Rectal smooth muscle tissue (tissue), 1 donor: ENCODE measurements around the gene MGME1.

Experiments
- H3K27ac ChIP-seq: one replicate; pipeline ENCODE4 v1.7.0; 2013; ENCODE audit warnings: low read depth, low read length, inconsistent platforms
- H3K27me3 ChIP-seq: one replicate; pipeline ENCODE4 v1.7.0; 2013; ENCODE audit warnings: low read length; ENCODE audit not compliant: control insufficient read depth, insufficient read depth
- H3K36me3 ChIP-seq: one replicate; pipeline ENCODE4 v1.7.0; 2013; ENCODE audit warnings: low read length; ENCODE audit not compliant: control insufficient read depth, insufficient read depth
- H3K4me1 ChIP-seq: one replicate; pipeline ENCODE4 v1.7.0; 2013; ENCODE audit warnings: low read length; ENCODE audit not compliant: control insufficient read depth, insufficient read depth
- H3K4me3 ChIP-seq: one replicate; pipeline ENCODE4 v1.7.0; 2013; ENCODE audit warnings: low read length
- H3K9ac ChIP-seq: one replicate; pipeline ENCODE4 v1.7.0; 2013; ENCODE audit warnings: low read length

Gene MGME1

GRCh38 chr20:17968366-17969277 lies at the start of gene MGME1, which contains the start of gene SNX5:
MGME1 (plus strand) TSS chr20:17969018; CDS start chr20:17969860, 842 bp downstream.
SNX5 (minus strand) TSS chr20:17968794; CDS start chr20:17968425, 369 bp downstream.
- H3K4me1 ChIP-seq: peaks cover 26% of the 10 kb centered on the region

GRCh38 chr20:17919149-17919548 lies 49.7 kb upstream of the MGME1 start:
- H3K9ac ChIP-seq: no peak overlapping the region
- H3K27me3 ChIP-seq: no peaks in the 10 kb centered on the region
- no peaks in the 10 kb centered on the region for H3K36me3 ChIP-seq
- H3K4me3 ChIP-seq: no peak overlapping the region
- H3K27ac ChIP-seq: no peak overlapping the region
- H3K4me1 ChIP-seq: no peaks in the 10 kb centered on the region

More at GRCh38 chr20:17968366-17969277, at the start of gene MGME1, which contains the start of gene SNX5:
- no peaks in the 10 kb centered on the region for H3K36me3 ChIP-seq
- H3K27ac ChIP-seq: peak within 1 kb of the TSS; percentile 99
- peak within 1 kb of the TSS; percentile 89 for H3K9ac ChIP-seq
- H3K27me3 ChIP-seq: no peaks in the 10 kb centered on the region
- H3K4me3 ChIP-seq: peak within 1 kb of the TSS; percentile 99

- no peak overlapping the region for H3K4me3 ChIP-seq
- no peaks in the 10 kb centered on the region for H3K36me3 ChIP-seq
- no peaks in the 10 kb centered on the region for H3K27me3 ChIP-seq
- no peak overlapping the region for H3K27ac ChIP-seq
- no peaks in the 10 kb centered on the region for H3K4me1 ChIP-seq
- no peak overlapping the region for H3K9ac ChIP-seq
Measured at GRCh38 chr20:17921774-17922173, 47.0 kb upstream of the MGME1 start.

GRCh38 chr20:17925141-17925939 lies 43.5 kb upstream of the MGME1 start:
- Histone ChIP-seq H3K4me1 (no peaks in the 10 kb centered on the region), H3K36me3 (no peaks in the 10 kb centered on the region), H3K9ac (no peak overlapping the region), H3K27ac (no peak overlapping the region), H3K27me3 (no peaks in the 10 kb centered on the region), H3K4me3 (no peak overlapping the region)

GRCh38 chr20:17925940-17926300 lies 42.9 kb upstream of the MGME1 start:
- H3K9ac ChIP-seq: no peak overlapping the region
- H3K4me1 ChIP-seq: no peaks in the 10 kb centered on the region
- H3K27ac ChIP-seq: no peak overlapping the region
- no peak overlapping the region for H3K4me3 ChIP-seq
- H3K36me3 ChIP-seq: no peaks in the 10 kb centered on the region
- no peaks in the 10 kb centered on the region for H3K27me3 ChIP-seq

- Histone ChIP-seq H3K4me1 (no peaks in the 10 kb centered on the region), H3K27ac (no peak overlapping the region), H3K36me3 (no peaks in the 10 kb centered on the region)
Measured at GRCh38 chr20:17928211-17928611, 40.6 kb upstream of the MGME1 start.

GRCh38 chr20:17928633-17929311 lies 40.0 kb upstream of the MGME1 start:
- Histone ChIP-seq H3K27me3 (no peaks in the 10 kb centered on the region), H3K4me1 (no peaks in the 10 kb centered on the region), H3K36me3 (no peaks in the 10 kb centered on the region), H3K27ac (no peak overlapping the region), H3K9ac (no peak overlapping the region), H3K4me3 (no peak overlapping the region)

More at GRCh38 chr20:17928211-17928611, 40.6 kb upstream of the MGME1 start:
- H3K27me3 ChIP-seq: no peaks in the 10 kb centered on the region
- H3K9ac ChIP-seq: no peak overlapping the region
- H3K4me3 ChIP-seq: no peak overlapping the region

- Histone ChIP-seq H3K4me1 (peaks cover 8% of the 10 kb centered on the region), H3K4me3 (no peak overlapping the region), H3K9ac (no peak overlapping the region), H3K36me3 (no peaks in the 10 kb centered on the region), H3K27ac (no peak overlapping the region), H3K27me3 (no peaks in the 10 kb centered on the region)
Measured at GRCh38 chr20:17931513-17931912, 37.3 kb upstream of the MGME1 start.

- Histone ChIP-seq H3K4me1 (peaks cover 16% of the 10 kb centered on the region), H3K27me3 (no peaks in the 10 kb centered on the region), H3K4me3 (no peak overlapping the region), H3K27ac (no peak overlapping the region), H3K9ac (no peak overlapping the region), H3K36me3 (no peaks in the 10 kb centered on the region)
Measured at GRCh38 chr20:17932396-17932795, 36.4 kb upstream of the MGME1 start.

- no peak overlapping the region for H3K4me3 ChIP-seq
Measured at GRCh38 chr20:17933121-17933520, 35.7 kb upstream of the MGME1 start.

GRCh38 chr20:17933711-17934110 lies 35.1 kb upstream of the MGME1 start:
- no peaks in the 10 kb centered on the region for H3K27me3 ChIP-seq
- H3K4me3 ChIP-seq: no peak overlapping the region
- H3K4me1 ChIP-seq: peaks cover 27% of the 10 kb centered on the region
- H3K9ac ChIP-seq: no peak overlapping the region
- H3K36me3 ChIP-seq: no peaks in the 10 kb centered on the region
- H3K27ac ChIP-seq: no peak overlapping the region

More at GRCh38 chr20:17933121-17933520, 35.7 kb upstream of the MGME1 start:
- Histone ChIP-seq H3K27ac (no peak overlapping the region), H3K9ac (no peak overlapping the region), H3K36me3 (no peaks in the 10 kb centered on the region), H3K4me1 (peaks cover 23% of the 10 kb centered on the region), H3K27me3 (no peaks in the 10 kb centered on the region)
